ENCODE data around the gene PXN.

PXN gene

GRCh38 chr12:120167529-120168095 lies 97.9 kb downstream of the PXN start:
- no peak for DNase-seq

DNA sequence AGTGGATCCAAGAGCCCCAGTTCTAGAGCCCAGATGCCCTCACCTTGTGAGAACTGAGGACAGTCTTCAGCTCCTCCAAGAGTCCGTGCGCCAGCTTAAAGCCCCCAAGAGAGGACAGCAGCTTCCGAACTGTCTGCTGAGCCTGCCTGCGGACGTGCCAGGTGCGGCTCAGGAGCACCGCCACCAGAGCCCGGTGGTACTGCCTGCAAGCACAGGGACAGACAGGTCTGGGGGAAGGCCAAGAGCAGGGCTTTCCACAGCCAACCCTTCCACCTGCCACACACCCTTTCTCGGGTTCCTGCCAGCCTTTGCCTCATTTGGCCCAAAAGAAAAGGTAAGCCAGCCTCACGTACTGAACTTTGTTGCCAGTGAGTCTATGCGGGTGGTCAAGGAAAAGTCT lies 101.2 kb downstream of the PXN start:
- no peak for DNase-seq

DNA sequence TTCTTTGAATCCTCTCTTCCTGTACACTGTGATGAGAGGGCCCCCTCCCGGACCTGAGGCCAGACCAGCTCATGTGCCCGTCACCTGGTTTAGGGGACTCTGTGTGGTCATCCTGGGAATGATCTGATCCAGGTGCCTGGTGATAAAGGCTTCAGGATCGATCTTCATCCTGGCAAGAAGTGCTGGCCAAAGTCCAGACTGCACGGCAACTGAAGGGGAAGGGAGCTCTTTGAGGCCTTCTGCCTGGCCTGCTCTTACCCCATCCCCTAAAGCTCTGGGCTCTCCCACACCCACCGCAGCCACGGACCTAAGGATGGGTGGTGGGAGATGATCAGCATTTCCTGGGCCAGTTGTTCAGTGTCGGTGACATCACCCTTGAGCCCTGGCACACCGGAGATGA lies 102.8 kb downstream of the PXN start:
- no peak for DNase-seq

- no peak for DNase-seq
These were observed 103.7 kb downstream of the PXN start for GRCh38 chr12:120161852-120162251.

All from islet precursor cell (in vitro differentiated cells).